GM18526 (cell line): ENCODE measurements around the gene PKMYT1.

Experiments used
- POLR2A ChIP-seq: IDR thresholded peaks from 3 replicates; pipeline ENCODE4 v1.6.1; 2011; ENCODE audit not compliant: insufficient read length; ENCODE audit errors: extremely low read depth

The PKMYT1 gene

GRCh38 chr16:2927010-2927646, 53.1 kb downstream of the PKMYT1 start:
- no peak for TF ChIP-seq POLR2A

GRCh38 chr16:2926650-2926999, 53.6 kb downstream of the PKMYT1 start:
- no peak for TF ChIP-seq POLR2A

- TF ChIP-seq POLR2A, result no peak
Measured at GRCh38 chr16:2925951-2926649, 54.1 kb downstream of the PKMYT1 start.

- TF ChIP-seq POLR2A, result no peak
Measured at GRCh38 chr16:2924901-2925755, 55.1 kb downstream of the PKMYT1 start.

- no peak for TF ChIP-seq POLR2A
Measured at GRCh38 chr16:2923481-2923880, 56.8 kb downstream of the PKMYT1 start.
